Neural progenitor cell (in vitro differentiated cells): ENCODE data around the gene DENND2D. TPM values are rescaled to one million over a fixed set of nuclear protein-coding genes. Genes with fewer than 3 reads are reported as not detected.
A peak's percentile ranks its signal among the peaks of the same experiment; 100 is the strongest.

Source experiments
- DNase-seq: peaks from one replicate; pipeline ENCODE4 v3.0.0-alpha.2; 2016; ENCODE audit warnings: low spot score
- H2AFZ ChIP-seq: fragments of 200-600 bp; sonication (generic); replicated peaks from 2 replicates; pipeline ENCODE4 v1.6.1; 2016; ENCODE audit warnings: antibody characterized with exemption
- H3F3A ChIP-seq: fragments of 200-600 bp; sonication (generic); 2 replicates; pipeline ENCODE4 v1.6.1; 2016; ENCODE audit warnings: antibody characterized with exemption, low read depth
- H3K27ac ChIP-seq: fragments of 200-600 bp; sonication (generic); 2 replicates; pipeline ENCODE4 v1.5.1; 2016; ENCODE audit warnings: mild to moderate bottlenecking
- H3K27me3 ChIP-seq: fragments of 200-600 bp; sonication (generic); 2 replicates; pipeline ENCODE4 v1.6.1; 2016; ENCODE audit warnings: mild to moderate bottlenecking, moderate library complexity
- H3K36me3 ChIP-seq: fragments of 200-600 bp; sonication (generic); 2 replicates; pipeline ENCODE4 v1.5.1; 2016
- H3K4me1 ChIP-seq: fragments of 200-600 bp; sonication (generic); 2 replicates; pipeline ENCODE4 v1.6.1; 2016; ENCODE audit warnings: mixed run types
- H3K4me2 ChIP-seq: fragments of 200-600 bp; sonication (generic); 2 replicates; pipeline ENCODE4 v1.6.1; 2016
- H3K4me3 ChIP-seq: fragments of 200-600 bp; sonication (generic); 2 replicates; pipeline ENCODE4 v1.5.1; 2016
- H3K79me2 ChIP-seq: fragments of 200-600 bp; sonication (generic); 2 replicates; pipeline ENCODE4 v1.6.1; 2016; ENCODE audit warnings: low read depth
- H3K9ac ChIP-seq: fragments of 200-600 bp; sonication (generic); 2 replicates; pipeline ENCODE4 v1.6.1; 2016
- H3K9me3 ChIP-seq: fragments of 200-600 bp; sonication (generic); 2 replicates; pipeline ENCODE4 v1.5.1; 2016; ENCODE audit warnings: low read depth
- H4K20me1 ChIP-seq: fragments of 200-600 bp; sonication (generic); 2 replicates; pipeline ENCODE4 v1.6.1; 2016; ENCODE audit warnings: low read depth
- H3K27ac Mint-ChIP-seq: 3 replicates; pipeline ENCODE4 v1.8.0; 2021; ENCODE audit warnings: mixed read lengths
- H3K27me3 Mint-ChIP-seq: 2 replicates; pipeline ENCODE4 v1.8.0; 2022; ENCODE audit warnings: low read depth, mild to moderate bottlenecking, inconsistent platforms, moderate library complexity, mixed read lengths; ENCODE audit not compliant: insufficient read depth
- H3K36me3 Mint-ChIP-seq: 3 replicates; pipeline ENCODE4 v1.8.0; 2021; ENCODE audit warnings: mixed read lengths
- H3K4me1 Mint-ChIP-seq: 3 replicates; pipeline ENCODE4 v1.8.0; 2021; ENCODE audit warnings: mixed read lengths
- H3K4me3 Mint-ChIP-seq: 3 replicates; pipeline ENCODE4 v1.8.0; 2021; ENCODE audit warnings: mild to moderate bottlenecking, moderate library complexity, mixed read lengths
- H3K9me3 Mint-ChIP-seq: 3 replicates; pipeline ENCODE4 v1.8.0; 2020; ENCODE audit warnings: mixed read lengths
- EZH2 ChIP-seq: fragments of 200-600 bp; sonication (generic); IDR thresholded peaks from 2 replicates; pipeline ENCODE4 v1.6.1; 2017; ENCODE audit warnings: antibody characterized with exemption, mild to moderate bottlenecking, moderate library complexity
- EZH2phosphoT487 ChIP-seq: fragments of 200-600 bp; sonication (generic); IDR thresholded peaks from 2 replicates; pipeline ENCODE4 v1.6.1; 2017; ENCODE audit warnings: antibody characterized with exemption
- total RNA-seq: library from RNA; depleted of rRNA; stranded (reverse); fragments of >200 nt; gene quantifications from 2 replicates; pipeline ENCODE4 v1.2.3, GENCODE V29; 2015; ENCODE audit warnings: low replicate concordance
- TF ChIP-seq, protein P1 (sequence below): fragments of 200-600 bp; sonication (generic); IDR thresholded peaks from 2 replicates; pipeline ENCODE4 v1.5.1; 2017; ENCODE audit warnings: antibody characterized with exemption, mild to moderate bottlenecking

Gene DENND2D
- total RNA-seq, 1 donor from 2014 or later, result not detected

DNA sequence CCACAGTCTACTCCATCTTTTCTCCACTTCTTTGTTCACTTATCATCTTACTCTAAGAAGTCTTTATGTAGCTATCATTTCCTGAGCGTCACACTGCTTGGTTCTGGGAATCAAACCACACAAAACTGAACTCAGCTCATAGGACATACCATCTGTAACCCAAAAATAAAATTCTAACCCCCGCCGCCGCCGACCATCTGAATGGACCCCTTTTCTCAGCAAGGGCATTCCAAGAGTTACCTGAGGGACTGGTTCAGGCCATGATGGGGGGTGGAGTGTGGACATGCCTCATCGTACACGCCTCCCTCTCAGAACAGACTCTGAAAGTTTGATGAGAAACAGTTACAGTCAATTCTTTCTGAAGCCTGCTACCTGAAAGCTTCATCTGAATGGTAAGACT lies 14.4 kb upstream of the DENND2D start:
- peaks cover 15% of the 10 kb centered on the region for H3F3A ChIP-seq
- no peaks in the 10 kb centered on the region for H3K36me3 ChIP-seq
- H3K4me1 ChIP-seq, result peaks cover 28% of the 10 kb centered on the region
- Mint-ChIP-seq H3K27ac (no peak overlapping the region), H3K27me3 (peaks cover 7% of the 10 kb centered on the region), H3K4me3 (no peak overlapping the region), H3K36me3 (no peaks in the 10 kb centered on the region), H3K9me3 (peaks cover 5% of the 10 kb centered on the region), H3K4me1 (peaks cover 12% of the 10 kb centered on the region)
- H4K20me1 ChIP-seq, result no peaks in the 10 kb centered on the region
- H3K9me3 ChIP-seq, result no peaks in the 10 kb centered on the region
- no peak overlapping the region for H3K27ac ChIP-seq
- H3K27me3 ChIP-seq, result no peaks in the 10 kb centered on the region
- H3K79me2 ChIP-seq, result no peaks in the 10 kb centered on the region
- DNase-seq, result no peak
- peak overlapping the region; percentile 27 for H3K4me2 ChIP-seq
- TF ChIP-seq EZH2phosphoT487, result no peak
- no peak for TF ChIP-seq EZH2
- no peak overlapping the region for H3K9ac ChIP-seq
- peak overlapping the region; percentile 90 for H2AFZ ChIP-seq
- H3K4me3 ChIP-seq, result no peak overlapping the region

GRCh38 chr1:111214074-111214801 lies 13.8 kb upstream of the DENND2D start:
- peaks cover 6% of the 10 kb centered on the region for H3K4me1 Mint-ChIP-seq
- H2AFZ ChIP-seq, result peak overlapping the region; percentile 90
- H3K36me3 Mint-ChIP-seq, result no peaks in the 10 kb centered on the region
- H3K4me3 ChIP-seq, result no peak overlapping the region
- no peaks in the 10 kb centered on the region for H3K79me2 ChIP-seq
- peaks cover 5% of the 10 kb centered on the region for H3K9me3 Mint-ChIP-seq
- H4K20me1 ChIP-seq, result no peaks in the 10 kb centered on the region
- H3K27ac Mint-ChIP-seq, result no peak overlapping the region
- peaks cover 7% of the 10 kb centered on the region for H3K27me3 Mint-ChIP-seq
- peaks cover 9% of the 10 kb centered on the region for H3F3A ChIP-seq
- H3K4me3 Mint-ChIP-seq, result no peak overlapping the region
- no peak for DNase-seq
- no peaks in the 10 kb centered on the region for H3K27me3 ChIP-seq
- TF ChIP-seq EZH2phosphoT487 (no peak), EZH2 (no peak)
- TF ChIP-seq, protein P1, sequence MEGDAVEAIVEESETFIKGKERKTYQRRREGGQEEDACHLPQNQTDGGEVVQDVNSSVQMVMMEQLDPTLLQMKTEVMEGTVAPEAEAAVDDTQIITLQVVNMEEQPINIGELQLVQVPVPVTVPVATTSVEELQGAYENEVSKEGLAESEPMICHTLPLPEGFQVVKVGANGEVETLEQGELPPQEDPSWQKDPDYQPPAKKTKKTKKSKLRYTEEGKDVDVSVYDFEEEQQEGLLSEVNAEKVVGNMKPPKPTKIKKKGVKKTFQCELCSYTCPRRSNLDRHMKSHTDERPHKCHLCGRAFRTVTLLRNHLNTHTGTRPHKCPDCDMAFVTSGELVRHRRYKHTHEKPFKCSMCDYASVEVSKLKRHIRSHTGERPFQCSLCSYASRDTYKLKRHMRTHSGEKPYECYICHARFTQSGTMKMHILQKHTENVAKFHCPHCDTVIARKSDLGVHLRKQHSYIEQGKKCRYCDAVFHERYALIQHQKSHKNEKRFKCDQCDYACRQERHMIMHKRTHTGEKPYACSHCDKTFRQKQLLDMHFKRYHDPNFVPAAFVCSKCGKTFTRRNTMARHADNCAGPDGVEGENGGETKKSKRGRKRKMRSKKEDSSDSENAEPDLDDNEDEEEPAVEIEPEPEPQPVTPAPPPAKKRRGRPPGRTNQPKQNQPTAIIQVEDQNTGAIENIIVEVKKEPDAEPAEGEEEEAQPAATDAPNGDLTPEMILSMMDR, result no peak
- peak overlapping the region; percentile 27 for H3K4me2 ChIP-seq
- peaks cover 23% of the 10 kb centered on the region for H3K4me1 ChIP-seq
- H3K36me3 ChIP-seq, result no peaks in the 10 kb centered on the region
- H3K27ac ChIP-seq, result no peak overlapping the region
- H3K9ac ChIP-seq, result no peak overlapping the region
- H3K9me3 ChIP-seq, result no peaks in the 10 kb centered on the region

DNA sequence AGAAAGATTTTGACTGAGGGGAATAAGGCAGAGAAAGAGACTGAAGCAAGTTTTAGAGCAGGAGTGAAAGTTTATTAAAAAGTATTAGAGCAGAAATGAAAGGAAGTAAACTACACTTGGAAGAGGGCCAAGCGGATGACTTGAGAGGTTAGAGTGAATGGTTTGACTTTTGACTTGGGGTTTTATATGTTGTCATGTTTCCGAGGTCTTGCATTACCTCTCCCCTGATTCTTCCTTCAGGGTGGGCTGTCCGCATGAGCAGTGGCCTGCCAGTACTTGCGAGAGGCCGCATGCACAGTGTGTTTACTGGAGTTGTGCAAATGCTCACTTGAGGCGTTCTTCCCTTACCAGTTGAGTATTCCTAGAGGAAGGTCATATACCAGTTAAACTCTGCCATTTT lies 13.0 kb upstream of the DENND2D start:
- Mint-ChIP-seq H3K27ac (no peak overlapping the region), H3K27me3 (peaks cover 6% of the 10 kb centered on the region), H3K9me3 (peaks cover 3% of the 10 kb centered on the region), H3K36me3 (no peaks in the 10 kb centered on the region), H3K4me1 (peaks cover 2% of the 10 kb centered on the region), H3K4me3 (no peak overlapping the region)
- H3K79me2 ChIP-seq, result no peaks in the 10 kb centered on the region
- H3K27me3 ChIP-seq, result no peaks in the 10 kb centered on the region
- H3K9ac ChIP-seq, result no peak overlapping the region
- no peaks in the 10 kb centered on the region for H3K36me3 ChIP-seq
- no peak overlapping the region for H3K4me3 ChIP-seq
- no peak for DNase-seq
- H3K27ac ChIP-seq, result no peak overlapping the region
- peak overlapping the region; percentile 45 for H2AFZ ChIP-seq
- TF ChIP-seq EZH2phosphoT487, result no peak
- TF ChIP-seq EZH2, result no peak
- TF ChIP-seq, protein P1, result no peak
- H4K20me1 ChIP-seq, result no peaks in the 10 kb centered on the region
- H3K4me1 ChIP-seq, result peaks cover 19% of the 10 kb centered on the region
- peaks cover under 1% of the 10 kb centered on the region for H3F3A ChIP-seq
- H3K4me2 ChIP-seq, result no peak overlapping the region
- H3K9me3 ChIP-seq, result no peaks in the 10 kb centered on the region
